GM12878 (cell line): ENCODE results near the gene AAGAB.

Source experiments
- CREB1 ChIP-seq: IDR thresholded peaks from 2 replicates; pipeline ENCODE4 v1.6.1; 2012; ENCODE audit warnings: low read depth, mild to moderate bottlenecking, inconsistent platforms
- MYB ChIP-seq: fragments of 150-350 bp; IDR thresholded peaks from 2 replicates; pipeline ENCODE4 v1.6.1; 2014; ENCODE audit warnings: mild to moderate bottlenecking, low read depth, low read length, borderline replicate concordance
- ZSCAN29 ChIP-seq: fragments of 450-650 bp; IDR thresholded peaks from 2 replicates; pipeline ENCODE4 v1.6.1; 2017; ENCODE audit warnings: mild to moderate bottlenecking, moderate library complexity

- TF ChIP-seq MYB (no peak), CREB1 (no peak), ZSCAN29 (no peak)
These were observed 35.2 kb downstream of the AAGAB start for GRCh38 chr15:67219288-67219687.
